ENCODE data around the gene STK17A.
"Not testable (repeated sequence)": the region's sequence is repeated elsewhere in the genome, so short reads cannot be mapped to it uniquely, and the experiment has no call there.

STK17A gene

DNA sequence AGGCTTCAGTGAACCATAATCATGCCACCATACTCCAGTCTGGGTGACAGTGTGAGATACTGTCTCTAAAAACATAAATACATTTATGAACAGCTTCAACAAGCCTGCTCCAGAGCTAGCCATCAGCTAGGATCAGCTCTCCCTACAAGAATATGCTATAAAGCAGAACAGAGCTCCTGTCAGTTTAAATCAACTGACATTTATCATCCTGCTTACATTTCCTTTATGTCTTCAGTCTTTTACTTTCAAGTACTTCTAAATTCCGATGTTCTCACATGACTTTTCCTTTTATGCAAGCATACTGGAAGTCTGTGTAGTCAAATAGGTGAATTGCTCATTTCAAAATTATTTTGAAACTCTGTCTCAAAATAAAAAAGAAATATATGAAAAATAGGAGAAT is 81.8 kb downstream of the STK17A start:
- DNase-seq = no peak

GRCh38 chr7:43666938-43667337 is 84.0 kb downstream of the STK17A start:
- DNase-seq = no peak

- no peak for DNase-seq
These were observed 85.1 kb downstream of the STK17A start for GRCh38 chr7:43668035-43668434.

DNA sequence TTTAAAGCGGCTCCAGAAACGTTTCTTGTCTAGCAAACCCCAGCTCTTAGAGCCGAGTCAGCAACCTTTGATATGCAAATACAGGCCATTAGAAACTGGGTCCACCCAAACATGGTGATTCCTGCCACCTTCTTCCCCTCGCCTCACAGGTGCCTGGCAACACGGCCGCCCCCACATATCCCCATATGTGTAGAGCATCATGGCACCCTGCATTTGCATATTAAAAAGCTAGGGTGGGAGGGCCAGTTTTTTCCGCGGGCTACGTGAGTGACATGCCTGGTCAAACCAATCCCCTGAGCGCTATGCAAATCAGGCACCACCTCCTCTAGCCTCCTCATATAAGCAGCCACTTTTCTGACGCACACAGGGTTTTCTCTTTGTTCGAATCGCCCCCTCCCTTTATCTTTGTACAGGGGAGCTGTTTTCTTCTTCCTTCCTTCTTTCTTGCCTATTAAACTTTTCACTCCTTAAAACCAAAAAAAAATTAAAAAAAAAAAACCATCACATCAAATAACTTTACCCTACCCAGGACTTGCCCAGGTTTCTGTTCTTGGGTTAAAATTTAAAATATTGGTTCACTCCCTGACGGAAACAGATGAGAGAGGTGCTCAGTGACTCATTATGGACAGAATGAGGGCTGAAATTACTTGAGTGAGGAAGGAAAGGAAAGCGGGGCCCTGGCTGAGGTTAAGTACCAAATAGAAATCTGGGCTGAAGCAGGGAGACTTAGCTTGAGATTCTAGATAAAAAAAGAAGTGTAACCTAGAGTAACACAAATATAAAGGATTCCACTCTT is 86.6 kb downstream of the STK17A start:
- no peak for DNase-seq

DNA sequence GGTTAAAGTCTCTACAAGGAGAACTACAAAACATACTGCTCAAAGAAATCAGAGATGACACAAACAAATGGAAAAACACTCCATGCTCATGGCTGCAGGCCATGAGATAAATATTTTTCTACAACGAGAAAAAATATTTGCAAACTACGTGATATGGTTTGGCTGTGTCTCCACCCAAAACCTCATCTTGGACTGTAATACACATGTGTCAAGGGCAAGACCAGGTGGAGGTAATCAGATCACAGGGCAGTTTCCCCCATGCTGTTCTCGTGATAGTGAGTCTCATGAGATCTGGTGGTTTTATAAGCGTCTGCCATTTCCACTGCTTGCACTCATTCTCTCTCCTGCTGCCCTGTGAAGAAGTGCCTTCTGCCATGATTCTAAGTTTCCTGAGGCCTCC is 88.6 kb downstream of the STK17A start:
- DNase-seq = no peak

- not testable (repeated sequence) for DNase-seq
These were observed 90.5 kb downstream of the STK17A start for GRCh38 chr7:43673243-43673976.

DNA sequence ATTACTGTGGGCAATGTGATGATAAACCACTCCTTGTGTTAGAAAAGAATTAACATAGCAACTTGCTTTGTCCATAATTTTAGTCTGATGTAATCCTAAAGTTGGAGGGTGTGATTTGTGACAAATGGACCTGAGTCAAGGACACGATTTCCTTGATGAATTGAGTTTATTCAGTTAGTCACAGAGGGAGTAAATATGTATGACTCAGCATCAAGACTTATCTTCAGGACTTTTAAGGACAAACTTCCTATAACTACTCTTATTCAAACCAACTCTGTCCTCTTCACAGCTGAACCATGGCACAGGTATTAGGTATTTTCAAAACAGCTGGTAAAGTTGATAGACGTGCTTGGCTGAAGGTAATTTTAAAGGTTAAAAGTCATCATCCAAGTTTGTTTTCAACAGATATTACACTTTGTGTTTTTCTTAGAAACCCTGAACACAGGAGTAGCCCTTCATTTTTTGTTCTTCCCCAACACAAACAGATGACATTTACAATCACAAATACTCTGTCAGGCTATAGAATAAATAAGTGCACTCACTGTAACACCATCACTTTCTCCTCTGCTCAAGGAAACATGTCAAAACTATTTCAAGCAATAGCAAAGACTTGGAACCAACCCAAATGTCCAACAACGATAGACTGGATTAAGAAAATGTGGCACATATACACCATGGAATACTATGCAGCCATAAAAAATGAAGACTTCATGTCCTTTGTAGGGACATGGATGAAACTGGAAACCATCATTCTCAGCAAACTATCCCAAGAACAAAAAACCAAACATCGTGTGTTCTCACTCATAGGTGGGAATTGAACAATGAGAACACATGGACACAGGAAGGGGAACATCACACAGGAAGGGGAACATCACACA is 91.9 kb downstream of the STK17A start:
- DNase-seq = no peak
